ENCODE measurements around the gene ZFP92.

ZFP92 gene

DNA sequence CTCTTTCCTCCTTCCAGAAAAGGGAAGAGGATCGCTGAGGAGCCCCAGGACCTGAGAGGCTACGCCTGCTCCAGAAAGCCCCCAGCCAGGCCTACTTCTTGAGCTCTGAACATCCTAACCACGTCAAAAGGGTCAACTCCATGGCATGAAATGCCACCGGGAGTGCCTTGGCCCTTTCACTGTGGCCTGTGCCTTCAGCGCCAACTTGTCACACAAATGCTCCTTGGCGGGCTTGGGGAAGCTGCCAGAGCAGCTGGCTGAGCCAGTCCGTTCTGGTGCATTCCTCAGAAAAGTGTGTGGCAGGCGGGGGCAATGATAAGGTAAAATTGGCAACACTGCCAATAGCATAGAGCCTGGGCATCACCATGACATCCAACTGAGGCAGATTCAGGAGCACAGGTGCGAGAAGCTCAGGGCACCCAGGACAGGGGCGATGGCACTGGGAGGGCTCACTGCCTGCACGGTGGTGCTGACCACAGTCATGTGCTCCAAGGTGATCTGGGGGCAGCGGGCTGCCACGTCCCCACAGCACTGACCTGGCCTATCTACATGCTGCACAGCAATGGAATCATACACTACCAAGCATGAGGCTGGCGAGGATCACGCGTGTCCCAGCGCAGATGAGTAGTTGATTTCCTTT is 46.7 kb downstream of the ZFP92 start:
- DNase-seq: no peak

DNA sequence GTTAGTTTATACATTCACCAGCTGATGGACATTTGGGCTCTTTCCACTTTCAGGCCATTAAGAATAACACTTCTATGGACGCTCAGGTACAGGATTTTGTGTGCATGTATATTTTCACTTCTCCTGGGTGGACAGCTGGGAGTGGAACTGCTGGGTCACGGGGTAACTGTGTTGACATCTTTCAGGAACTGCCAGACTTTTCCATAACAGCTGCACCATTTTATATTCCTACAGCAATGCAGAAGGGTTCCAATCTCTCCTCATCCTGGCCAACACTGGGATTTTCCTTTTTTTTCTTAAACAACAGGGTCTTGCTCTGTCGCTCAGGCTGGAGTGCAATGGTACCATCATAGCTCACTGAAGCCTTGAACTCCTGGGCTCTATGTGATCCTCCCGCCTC is 47.2 kb downstream of the ZFP92 start:
- DNase-seq: no peak

DNA sequence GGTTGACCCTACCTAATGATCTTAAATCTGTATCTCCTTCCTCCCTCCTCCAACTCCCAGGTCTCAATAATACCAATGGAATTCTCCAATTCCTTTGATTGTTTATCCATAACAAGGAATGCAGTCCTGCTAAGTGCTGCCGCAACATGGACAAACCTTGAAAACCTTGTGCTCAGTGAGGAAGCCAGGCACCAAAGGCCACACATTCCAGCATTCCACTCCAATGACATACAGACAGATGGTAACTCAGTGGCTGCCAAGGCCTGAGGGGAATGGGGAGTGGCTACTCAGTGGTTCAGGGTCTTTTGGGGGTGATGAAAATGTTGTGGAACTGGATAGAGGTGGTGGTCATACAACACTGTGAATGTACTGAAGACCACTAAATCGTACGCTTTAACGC is 48.7 kb downstream of the ZFP92 start:
- DNase-seq: no peak

DNA sequence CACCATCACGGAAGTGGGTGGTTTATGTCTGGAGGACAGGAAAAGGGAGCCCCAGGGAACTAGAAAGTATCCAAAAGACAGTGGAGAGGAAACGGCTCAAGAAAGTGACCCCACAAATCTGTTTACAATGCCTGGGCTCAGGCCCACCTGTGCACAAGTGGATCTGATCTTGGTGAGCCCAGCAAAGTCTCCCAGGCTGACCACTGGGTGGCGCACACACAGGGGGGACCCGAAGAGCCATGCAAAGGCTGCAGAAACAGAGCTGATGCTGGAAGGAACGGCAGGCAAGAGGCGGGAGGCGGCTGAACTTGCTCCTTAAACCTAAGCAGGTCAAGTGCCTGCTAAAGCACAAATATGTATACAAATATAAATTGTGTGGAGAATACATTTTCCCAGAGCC is 49.6 kb downstream of the ZFP92 start:
- no peak for DNase-seq
